ENCODE data around the gene ZCRB1. TPM values are rescaled to one million over a fixed set of nuclear protein-coding genes. Genes with fewer than 3 reads are reported as not detected.

The ZCRB1 gene
- total RNA-seq, 1 experiment from 2014 or later, result 38.9 TPM

DNA sequence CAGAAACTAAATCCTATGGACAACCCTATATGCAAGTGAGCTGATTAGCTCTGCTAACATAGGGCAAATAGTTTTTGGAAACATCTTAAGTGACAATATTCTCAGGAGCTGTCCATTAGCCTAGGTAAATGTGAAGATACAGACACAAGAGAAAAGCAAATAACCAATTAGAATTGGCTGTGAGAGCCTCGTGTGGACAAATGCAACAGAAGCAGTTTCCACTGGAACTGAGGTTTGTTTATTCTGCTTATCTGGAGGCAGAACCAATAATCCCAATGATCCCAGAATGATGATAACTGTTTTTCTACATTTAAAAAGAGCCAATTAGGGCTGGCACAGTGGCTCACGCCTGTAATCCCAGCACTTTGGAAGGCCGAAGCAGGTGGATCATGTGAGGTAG is 44.6 kb downstream of the ZCRB1 start:
- intact Hi-C loops (cut with micrococcal nuclease; ENCODE audit: unreplicated experiment), result no loop called here
- no peak for TF ChIP-seq CTCF (IDR thresholded peaks at IDR 0.05; ENCODE audit: unreplicated experiment)
- Mint-ChIP-seq H3K36me3 (ENCODE audit: insufficient read depth, unreplicated experiment) (no peaks in the 10 kb centered on the region), H3K27me3 (ENCODE audit: unreplicated experiment) (no peaks in the 10 kb centered on the region), H3K4me1 (ENCODE audit: low read depth, unreplicated experiment) (no peaks in the 10 kb centered on the region), H3K9me3 (ENCODE audit: low read depth, unreplicated experiment) (no peaks in the 10 kb centered on the region), H3K4me3 (ENCODE audit: low read depth, unreplicated experiment) (no peak overlapping the region), H3K27ac (ENCODE audit: unreplicated experiment) (no peak overlapping the region)
- no peak for DNase-seq
- CTCF ChIA-PET, result no interaction called here
- no TSS peak for BruUV-seq (replicated peaks)

GRCh38 chr12:42278128-42278510 is 47.8 kb downstream of the ZCRB1 start:
- Mint-ChIP-seq H3K36me3 (ENCODE audit: insufficient read depth, unreplicated experiment) (no peaks in the 10 kb centered on the region), H3K9me3 (ENCODE audit: low read depth, unreplicated experiment) (no peaks in the 10 kb centered on the region), H3K27ac (ENCODE audit: unreplicated experiment) (no peak overlapping the region), H3K4me1 (ENCODE audit: low read depth, unreplicated experiment) (no peaks in the 10 kb centered on the region), H3K4me3 (ENCODE audit: low read depth, unreplicated experiment) (no peak overlapping the region), H3K27me3 (ENCODE audit: unreplicated experiment) (no peaks in the 10 kb centered on the region)
- intact Hi-C loops (cut with micrococcal nuclease; ENCODE audit: unreplicated experiment), result no loop called here
- no TSS peak for BruUV-seq (replicated peaks)
- TF ChIP-seq CTCF (IDR thresholded peaks at IDR 0.05; ENCODE audit: unreplicated experiment), result no peak
- no peak for DNase-seq
- CTCF ChIA-PET, result no interaction called here

DNA sequence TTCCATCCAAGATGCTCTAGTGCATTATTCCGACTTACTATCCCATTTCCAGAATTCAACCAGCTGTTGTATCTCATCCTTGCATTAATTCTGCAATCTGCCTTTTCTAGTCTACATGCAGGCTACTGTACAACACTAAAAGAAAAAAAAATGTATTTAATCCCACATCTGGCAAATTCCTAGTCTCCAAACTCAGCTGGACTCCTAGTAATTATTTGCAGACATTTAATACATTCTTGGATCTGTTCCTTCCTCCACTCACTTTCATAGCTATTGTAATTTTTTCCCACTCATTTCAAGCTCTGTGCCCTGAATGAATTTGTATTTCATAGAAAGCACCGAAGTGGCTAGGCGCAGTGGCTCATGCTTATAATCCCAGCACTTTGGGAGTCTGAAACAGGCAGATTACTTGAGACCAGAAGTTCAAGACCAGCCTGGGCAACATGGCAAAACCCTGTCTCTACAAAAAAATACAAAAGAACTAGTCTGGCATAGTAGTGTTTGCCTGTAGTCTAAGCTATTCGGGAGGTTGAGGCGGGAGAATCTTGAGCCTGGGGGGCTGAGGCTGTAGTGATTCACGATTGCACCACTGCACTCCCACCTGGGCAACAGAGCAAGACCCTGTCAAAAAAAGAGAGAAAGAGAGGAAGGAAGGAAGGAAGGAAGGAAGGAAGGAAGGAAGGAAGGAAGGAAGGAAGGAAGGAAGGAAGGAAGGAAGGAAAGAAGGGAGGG is 48.3 kb downstream of the ZCRB1 start:
- no peak for DNase-seq
- intact Hi-C loops (cut with micrococcal nuclease; ENCODE audit: unreplicated experiment), result no loop called here
- no peak for TF ChIP-seq CTCF (IDR thresholded peaks at IDR 0.05; ENCODE audit: unreplicated experiment)
- Mint-ChIP-seq H3K36me3 (ENCODE audit: insufficient read depth, unreplicated experiment) (no peaks in the 10 kb centered on the region), H3K4me1 (ENCODE audit: low read depth, unreplicated experiment) (no peaks in the 10 kb centered on the region), H3K4me3 (ENCODE audit: low read depth, unreplicated experiment) (no peak overlapping the region), H3K9me3 (ENCODE audit: low read depth, unreplicated experiment) (no peaks in the 10 kb centered on the region), H3K27me3 (ENCODE audit: unreplicated experiment) (no peaks in the 10 kb centered on the region), H3K27ac (ENCODE audit: unreplicated experiment) (no peak overlapping the region)
- BruUV-seq (replicated peaks), result no TSS peak
- CTCF ChIA-PET, result no interaction called here

GRCh38 chr12:42275499-42275898 is 50.4 kb downstream of the ZCRB1 start:
- Mint-ChIP-seq H3K4me1 (ENCODE audit: low read depth, unreplicated experiment) (no peaks in the 10 kb centered on the region), H3K27ac (ENCODE audit: unreplicated experiment) (no peak overlapping the region), H3K36me3 (ENCODE audit: insufficient read depth, unreplicated experiment) (no peaks in the 10 kb centered on the region), H3K27me3 (ENCODE audit: unreplicated experiment) (peaks cover 12% of the 10 kb centered on the region), H3K4me3 (ENCODE audit: low read depth, unreplicated experiment) (no peak overlapping the region), H3K9me3 (ENCODE audit: low read depth, unreplicated experiment) (no peaks in the 10 kb centered on the region)
- intact Hi-C loops (cut with micrococcal nuclease; ENCODE audit: unreplicated experiment), result no loop called here
- CTCF ChIA-PET, result no interaction called here
- DNase-seq, result no peak
- no peak for TF ChIP-seq CTCF (IDR thresholded peaks at IDR 0.05; ENCODE audit: unreplicated experiment)
- BruUV-seq (replicated peaks), result no TSS peak

Data from Calu3 (cell line).